ENCODE results near the gene BTNL2.
"Not testable (repeated sequence)": the region's sequence is repeated elsewhere in the genome, so short reads cannot be mapped to it uniquely, and the experiment has no call there.

BTNL2 gene

DNA sequence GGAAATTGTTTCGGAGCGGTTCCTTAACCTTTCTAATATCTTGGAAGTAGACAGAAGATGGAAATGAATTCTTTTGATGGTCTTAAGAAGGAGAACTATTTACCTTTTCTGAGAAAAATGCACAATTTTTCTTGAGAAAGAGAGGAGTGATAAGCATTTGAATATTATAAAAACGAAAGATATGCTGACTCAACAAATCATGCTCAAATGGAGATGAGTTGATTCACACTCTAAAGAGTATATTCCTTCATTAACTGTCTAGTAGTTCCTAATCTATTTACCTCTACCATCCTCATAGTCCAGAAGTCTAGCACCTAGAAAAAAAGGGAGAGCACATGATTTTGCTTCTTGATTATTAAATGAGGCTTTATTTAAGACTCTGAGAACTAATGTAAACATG is 39.3 kb downstream of the BTNL2 start:
- DNase-seq = no peak

GRCh38 chr6:32359225-32359624 is 47.8 kb downstream of the BTNL2 start:
- DNase-seq = not testable (repeated sequence)

GRCh38 chr6:32358548-32358947 is 48.4 kb downstream of the BTNL2 start:
- DNase-seq = not testable (repeated sequence)

- DNase-seq = no peak
These were observed 52.0 kb downstream of the BTNL2 start for GRCh38 chr6:32355018-32355417.

- DNase-seq = no peak
These were observed 53.6 kb downstream of the BTNL2 start for GRCh38 chr6:32353348-32353747.
